NCI-H774 (cell line): ENCODE data around the gene ADAMTS13.

ENCODE experiments used
- DNase-seq: peaks from one replicate; lab custom pipeline; 2025; lab: John Stamatoyannopoulos, UW

Gene ADAMTS13

GRCh38 chr9:133490865-133491655 is 68.9 kb downstream of the ADAMTS13 start:
- peak; percentile 3 for DNase-seq

- DNase-seq, result no peak
These were observed 69.4 kb downstream of the ADAMTS13 start for GRCh38 chr9:133491656-133491925.

DNA sequence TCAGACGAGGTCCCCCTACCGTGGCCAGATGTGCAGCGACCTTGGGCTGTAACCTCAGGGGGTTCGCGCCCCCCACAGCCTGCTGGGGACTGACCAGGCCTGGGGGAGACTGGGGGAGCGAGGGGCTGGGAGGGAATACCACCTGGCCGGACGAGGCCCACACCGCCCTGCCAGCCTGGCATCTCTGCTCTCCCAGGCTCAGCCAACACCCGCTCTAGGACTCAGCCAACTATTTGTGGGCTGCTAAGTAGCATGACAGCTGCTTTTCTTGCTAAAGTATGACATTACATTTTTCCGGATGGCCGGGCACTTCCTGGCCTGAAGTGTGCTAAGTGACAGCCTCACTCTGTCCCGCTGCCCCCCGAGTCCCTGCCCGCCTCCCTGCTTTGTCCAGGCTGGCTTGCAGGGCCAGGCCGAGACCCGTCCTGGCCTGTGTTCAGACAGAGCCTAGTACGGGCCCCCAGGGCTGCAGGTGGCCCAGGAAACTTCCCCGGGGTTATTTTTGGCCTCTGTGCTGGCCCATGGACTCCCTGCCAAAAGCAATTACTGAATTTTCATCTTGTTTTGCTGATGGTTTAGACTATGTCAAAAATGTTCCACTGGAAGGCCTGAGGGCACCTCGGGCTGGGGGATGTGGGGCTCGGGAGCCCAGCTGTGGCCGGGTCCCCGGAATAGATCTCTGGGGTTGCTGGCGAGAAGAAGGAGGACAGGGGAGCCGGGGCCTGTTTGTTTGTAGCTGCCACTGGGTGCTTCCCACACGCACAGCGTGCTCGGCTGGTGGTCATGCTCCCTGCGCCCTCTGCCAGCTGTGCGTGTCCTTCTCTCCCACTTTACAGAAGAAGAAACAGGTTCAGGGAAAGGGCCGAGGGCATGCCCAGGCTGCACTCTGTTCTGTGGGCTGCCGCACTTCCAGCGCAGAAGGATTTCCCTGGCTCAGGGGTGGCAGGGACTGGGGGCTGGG is 70.2 kb downstream of the ADAMTS13 start:
- DNase-seq, result no peak

- DNase-seq, result no peak
These were observed 71.3 kb downstream of the ADAMTS13 start for GRCh38 chr9:133493428-133493827.

GRCh38 chr9:133493845-133494540 is 71.8 kb downstream of the ADAMTS13 start:
- no peak for DNase-seq

- DNase-seq, result no peak
These were observed 72.6 kb downstream of the ADAMTS13 start for GRCh38 chr9:133494636-133495326.

DNA sequence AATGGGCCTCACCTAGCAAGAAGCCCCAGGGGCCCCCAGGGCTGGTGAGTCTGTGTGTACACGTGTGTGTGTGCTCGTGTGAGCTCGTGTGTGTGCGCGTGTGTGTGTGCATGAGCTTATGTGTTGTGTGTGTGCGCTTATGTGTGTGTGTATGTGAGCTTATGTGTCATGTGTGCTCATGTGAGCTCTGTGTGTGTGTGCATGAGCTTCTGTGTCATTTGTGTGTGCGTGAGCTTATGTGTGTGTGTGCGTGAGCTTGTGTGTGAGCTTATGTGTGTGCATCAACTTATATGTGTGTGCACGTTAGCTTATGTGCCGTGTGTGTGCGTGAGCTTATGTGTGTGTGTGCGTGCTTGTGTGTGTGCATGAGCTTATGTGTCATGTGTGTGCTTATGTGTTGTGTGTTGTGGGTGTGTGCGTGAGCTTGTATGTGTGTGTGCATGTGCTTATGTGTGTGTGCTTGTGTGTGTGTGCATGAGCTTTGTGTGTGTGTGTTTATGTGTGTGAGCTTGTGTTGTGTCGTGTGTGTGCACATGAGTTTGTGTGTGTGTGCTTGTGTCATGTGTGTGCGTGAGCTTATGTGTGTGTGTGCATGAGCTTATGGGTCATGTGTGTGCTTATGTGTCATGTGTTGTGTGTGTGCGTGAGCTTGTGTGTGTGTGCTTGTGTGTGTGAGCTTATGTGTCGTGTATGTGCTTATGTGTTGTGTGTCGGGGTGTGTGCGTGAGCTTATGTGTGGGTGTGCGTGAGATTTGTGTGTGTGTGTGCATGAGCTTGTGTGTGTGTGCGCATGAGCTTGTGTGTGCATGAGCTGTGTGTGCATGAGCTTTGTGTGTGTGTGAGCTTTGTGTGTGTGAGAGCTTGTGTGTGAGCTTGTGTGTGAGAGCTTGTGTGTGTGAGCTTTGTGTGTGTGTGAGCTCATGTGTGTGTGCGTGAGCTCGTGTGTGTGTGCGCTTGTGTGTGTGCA is 73.4 kb downstream of the ADAMTS13 start:
- no peak for DNase-seq

GRCh38 chr9:133496861-133497842 is 75.0 kb downstream of the ADAMTS13 start:
- no peak for DNase-seq

- no peak for DNase-seq
These were observed 77.1 kb downstream of the ADAMTS13 start for GRCh38 chr9:133499132-133499891.

DNA sequence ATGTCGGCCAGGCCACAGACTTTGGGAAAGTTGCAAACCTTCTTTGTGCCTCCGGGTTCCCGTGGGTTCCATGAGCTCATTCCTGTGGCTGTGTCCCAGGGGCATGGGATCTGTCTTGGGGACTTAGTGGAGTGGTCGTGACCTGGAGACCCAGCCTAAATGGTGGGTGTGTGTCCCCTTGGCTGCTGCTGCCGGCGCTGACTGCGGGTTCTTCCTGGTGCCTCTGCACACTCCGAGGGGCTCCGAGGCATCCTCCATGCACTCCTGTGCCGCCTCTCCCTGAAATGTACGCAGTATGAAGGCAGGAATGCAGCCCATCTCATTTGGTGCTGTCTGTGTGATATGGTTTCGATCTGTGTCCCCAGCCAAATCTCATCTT is 77.7 kb downstream of the ADAMTS13 start:
- DNase-seq, result no peak

DNA sequence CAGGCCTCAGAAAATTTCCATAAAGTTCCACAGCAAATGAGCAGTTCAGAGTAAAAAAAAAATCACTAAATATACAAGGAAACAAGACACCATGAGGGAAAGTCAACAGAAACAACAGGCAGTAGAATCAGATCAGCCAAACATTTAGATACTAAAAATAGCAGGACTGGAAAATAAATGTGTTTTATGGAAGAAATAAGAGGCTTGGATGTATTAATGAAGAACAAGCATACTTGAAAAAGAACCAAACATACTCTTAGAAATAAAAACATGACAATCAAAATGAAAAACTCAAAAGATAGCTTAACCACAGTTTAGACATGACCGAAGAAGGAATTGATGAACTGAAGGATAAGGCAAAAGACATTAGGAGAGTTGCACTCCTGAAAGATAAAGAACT is 79.9 kb downstream of the ADAMTS13 start:
- DNase-seq, result no peak

DNA sequence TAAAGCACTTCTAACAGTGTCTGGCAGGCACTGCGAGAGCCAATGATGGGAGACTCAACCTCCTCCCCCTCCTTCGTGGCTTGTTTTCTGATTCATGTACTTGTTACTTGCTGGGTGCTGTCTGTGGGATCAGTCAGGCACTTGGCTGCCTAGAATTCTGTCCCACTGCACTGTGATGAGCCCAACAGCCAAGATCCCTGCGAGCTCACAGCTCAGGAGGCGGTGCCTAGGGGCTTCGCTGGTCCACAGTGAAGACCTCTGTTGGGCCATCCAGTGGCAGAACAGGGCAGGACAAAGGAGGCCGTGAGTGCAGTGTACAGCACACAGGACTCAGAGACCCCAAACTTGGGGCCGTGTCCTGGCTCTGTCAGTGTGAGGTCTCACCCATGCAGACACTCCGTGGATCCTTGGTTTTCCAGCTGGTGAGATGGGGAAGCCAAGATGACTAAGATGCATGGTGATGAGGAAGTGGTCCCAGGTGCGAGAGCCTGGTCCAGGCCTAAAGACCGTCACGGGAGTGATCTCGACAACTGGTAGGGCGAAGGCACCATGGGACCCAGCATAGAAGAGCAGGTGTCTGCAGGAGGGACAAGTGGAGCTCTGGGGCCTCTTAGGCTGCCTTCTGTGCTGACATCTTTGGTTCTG is 83.1 kb downstream of the ADAMTS13 start:
- DNase-seq, result no peak

- DNase-seq, result no peak
These were observed 83.9 kb downstream of the ADAMTS13 start for GRCh38 chr9:133505901-133506652.

- DNase-seq, result no peak
These were observed 84.5 kb downstream of the ADAMTS13 start for GRCh38 chr9:133506653-133507038.

- no peak for DNase-seq
These were observed 85.2 kb downstream of the ADAMTS13 start for GRCh38 chr9:133507246-133507965.

GRCh38 chr9:133508046-133508445 is 85.9 kb downstream of the ADAMTS13 start:
- no peak for DNase-seq
